Measurements from ENCODE around the gene MPPED2. TPM values are rescaled to one million over a fixed set of nuclear protein-coding genes. Genes with fewer than 3 reads are reported as not detected.

Gene MPPED2
- total RNA-seq, 1 experiment from 2014 or later = 4.7 TPM

- Histone ChIP-seq H3K56ac (ENCODE audit: insufficient read length, low read depth, low read length) (no peak overlapping the region), H3K27ac (ENCODE audit: insufficient read length, low read depth, low read length) (no peak overlapping the region), H3K79me2 (ENCODE audit: insufficient read depth, low read length) (peaks cover 2% of the 10 kb centered on the region; the same call in 1 of the 2 replicates), H4K8ac (replicated peaks; ENCODE audit: insufficient read length, low read depth, low read length) (no peak overlapping the region), H3T11ph (ENCODE audit: low read length) (no peak overlapping the region), H3K27me3 (ENCODE audit: insufficient read depth, low read length) (peaks cover 7% of the 10 kb centered on the region; the same call in 1 of the 2 replicates), H4K5ac (ENCODE audit: insufficient read length, low read depth, low read length) (no peak overlapping the region), H2AFZ (ENCODE audit: low read length) (no peak overlapping the region), H3K9me3 (ENCODE audit: control insufficient read depth, low read depth, low read length) (no peaks in the 10 kb centered on the region), H2BK5ac (ENCODE audit: insufficient read length, low read length) (no peak overlapping the region), H4K91ac (ENCODE audit: insufficient read length, low read depth, low read length) (no peak overlapping the region), H4K20me1 (ENCODE audit: control insufficient read depth, insufficient read depth, insufficient read length) (no peaks in the 10 kb centered on the region), H2BK15ac (ENCODE audit: low read depth, low read length) (no peak overlapping the region), H3K14ac (ENCODE audit: insufficient read depth, low read length) (no peak overlapping the region), H3K23ac (ENCODE audit: insufficient read length, low read depth, low read length) (no peak overlapping the region), H3K9ac (ENCODE audit: extremely low read depth, insufficient read length, low read length) (no peak overlapping the region), H2AK5ac (ENCODE audit: insufficient read length, low read length) (no peak overlapping the region), H2BK120ac (ENCODE audit: low read depth, low read length, poor library complexity, severe bottlenecking) (no peak overlapping the region), H3K23me2 (ENCODE audit: insufficient read length, low read depth, low read length, poor library complexity, severe bottlenecking) (peaks cover 9% of the 10 kb centered on the region), H3K4ac (ENCODE audit: low read depth, low read length) (no peak overlapping the region), H3K4me1 (ENCODE audit: insufficient read depth, low read length) (no peaks in the 10 kb centered on the region; the same call in 1 of the 2 replicates), H3K18ac (ENCODE audit: insufficient read length, low read depth, low read length) (no peak overlapping the region), H2BK12ac (ENCODE audit: insufficient read length, low read depth, low read length) (no peak overlapping the region), H3K79me1 (ENCODE audit: insufficient read depth, low read depth, low read length, poor library complexity, severe bottlenecking) (no peaks in the 10 kb centered on the region), H2BK20ac (ENCODE audit: low read depth, low read length, poor library complexity, severe bottlenecking) (no peak overlapping the region), H3K4me2 (ENCODE audit: insufficient read depth, insufficient read length, low read length) (no peak overlapping the region)
- H3K36me3 Mint-ChIP-seq (ENCODE audit: insufficient read depth in 1 of 3, low read depth in 3 of 3) = peaks cover 0 to 22% (median 11%) of the 10 kb centered on the region in 3 experiments; a peak in 5 of 7 replicates
- H3K4me1 Mint-ChIP-seq = peaks cover 10 to 24% of the 10 kb centered on the region in 2 experiments
- peaks cover 35% of the 10 kb centered on the region for H3K27me3 Mint-ChIP-seq (ENCODE audit: low read depth)
- H3K4me3 Mint-ChIP-seq = no peak overlapping the region
- no peaks in the 10 kb centered on the region; a peak in 1 of 5 replicates for H3K9me3 Mint-ChIP-seq
- no peak overlapping the region for H3K27ac Mint-ChIP-seq
- WGBS (ENCODE audit: extremely low coverage, insufficient read length, low lambda C conversion rate) = no CpG with 5 or more reads among the region's 3 CpGs
- no peak for DNase-seq
- TF ChIP-seq CTCF (conservative IDR thresholded peaks at IDR 0.05) = no peak
Observed at GRCh38 chr11:30579415-30580175, 6.6 kb downstream of the MPPED2 start.

Measured in H9 (cell line).